PC-9 (cell line): ENCODE measurements around the gene P2RX6.

Source experiments
- CTCF ChIP-seq: fragments of 200-600 bp; sonication (generic); conservative IDR thresholded peaks from 2 replicates; pipeline ENCODE4 v1.6.1; 2017; ENCODE audit warnings: mixed run types, antibody characterized with exemption, mild to moderate bottlenecking, moderate library complexity
- EZH2 ChIP-seq: fragments of 200-600 bp; sonication (generic); IDR thresholded peaks from 2 replicates; pipeline ENCODE4 v1.8.0; 2017; ENCODE audit warnings: antibody characterized with exemption, low read depth

- TF ChIP-seq CTCF: no peak
- no peak for TF ChIP-seq EZH2
Observed at GRCh38 chr22:21032868-21033688, 18.1 kb downstream of the P2RX6 start.
